K562 (cell line): ENCODE results near the gene TRABD2B. TPM values are rescaled to one million over a fixed set of nuclear protein-coding genes. Genes with fewer than 3 reads are reported as not detected.

Experiments
- HDAC2 ChIP-seq: fragments of 450-650 bp; IDR thresholded peaks from 2 replicates; pipeline ENCODE4 v1.6.1; 2016; ENCODE audit warnings: mild to moderate bottlenecking
- ZNF318 ChIP-seq, 2 experiments: fragments of 450-650 bp; IDR thresholded peaks; 2 replicates each; pipeline ENCODE4 v1.6.1; 2016; ENCODE audit warnings: mild to moderate bottlenecking in 2 of 2, borderline replicate concordance in 1 of 2, low read depth in 1 of 2, moderate library complexity in 1 of 2
- polyA plus RNA-seq, 8 experiments: library from polyadenylated mRNA; depleted of rRNA in 4 of 8; stranded (reverse) in 5 of 8; unstranded in 3 of 8; fragments of >200 nt; fragmentation: Nextera tagmentation in 2 of 8; fragmentation: Illumina TruSeq in 1 of 8; extraction: Ambion mirVana in 2 of 8; extraction: Trizol in 1 of 8; gene quantifications; 2 replicates each; pipeline versions ENCODE4 v1.2.1 to v1.2.3, GENCODE V29; 2011 to 2014; ENCODE audit warnings: inconsistent platforms in 1 of 8, missing spikeins in 1 of 8
- total RNA-seq, 7 experiments: library from RNA; depleted of rRNA in 6 of 7; stranded (reverse); fragments of >200 nt in 6 of 7; fragmentation: Illumina TruSeq in 2 of 7; extraction: Trizol in 2 of 7; gene quantifications; 2 replicates each; pipeline versions ENCODE4 v1.2.1 to v1.2.3, GENCODE V29; 2011 to 2021; ENCODE audit warnings: low replicate concordance in 1 of 7

TRABD2B gene
- total and polyA plus RNA-seq, 9 of the 15 experiments (the other 6 are each of a cell fraction or from before 2014, with no cell fraction given), result not detected

DNA sequence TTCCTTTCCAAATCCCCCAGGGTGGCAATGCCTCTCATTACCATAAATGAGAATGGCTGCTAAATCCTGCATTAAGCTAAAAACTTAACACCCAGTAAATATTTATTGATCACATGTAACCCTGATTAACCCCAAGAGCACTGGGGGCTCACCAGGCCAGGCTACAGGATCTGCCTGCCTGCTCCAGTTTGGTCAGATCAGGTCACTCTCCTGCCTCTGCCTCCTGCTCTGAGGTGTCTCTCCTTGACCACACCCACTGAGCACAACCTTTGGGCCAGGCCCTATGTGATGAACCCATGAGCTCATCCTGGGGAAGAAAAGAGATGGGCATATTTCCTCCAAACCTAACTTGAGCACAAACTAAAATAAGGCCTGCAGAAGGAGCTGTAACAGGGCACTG is 93.5 kb downstream of the TRABD2B start (continued):
- TF ChIP-seq ZNF318 (IDR thresholded peaks at IDR 0.05; ENCODE audit: borderline replicate concordance in 1 of 2, low read depth in 1 of 2) (no peak), HDAC2 (no peak)
